Measurements from ENCODE around the gene SRI. TPM values are rescaled to one million over a fixed set of nuclear protein-coding genes. Genes with fewer than 3 reads are reported as not detected.
"Not testable (repeated sequence)": the region's sequence is repeated elsewhere in the genome, so short reads cannot be mapped to it uniquely, and the experiment has no call there.

SRI gene
- total RNA-seq, 1 donor from 2014 or later, result 87.6 TPM

- no peak for DNase-seq (ENCODE audit: low spot score in 2 of 2)
- FAIRE-seq, result no peak
Observed at GRCh38 chr7:88200261-88200660, 19.6 kb downstream of the SRI start.

- no peak for DNase-seq (ENCODE audit: low spot score in 2 of 2)
- FAIRE-seq, result no peak
Observed at GRCh38 chr7:88191911-88192310, 27.9 kb downstream of the SRI start.

GRCh38 chr7:88185650-88186049 is 34.2 kb downstream of the SRI start:
- DNase-seq (ENCODE audit: low spot score in 2 of 2), result no peak
- FAIRE-seq, result no peak

GRCh38 chr7:88184848-88185304 is 35.0 kb downstream of the SRI start:
- no peak for DNase-seq (ENCODE audit: low spot score in 2 of 2)

GRCh38 chr7:88183051-88183450 is 36.8 kb downstream of the SRI start:
- DNase-seq (ENCODE audit: low spot score in 2 of 2), result no peak
- no peak for FAIRE-seq

More at GRCh38 chr7:88184848-88185304, 35.0 kb downstream of the SRI start:
- FAIRE-seq, result no peak

GRCh38 chr7:88176190-88176589 is 43.6 kb downstream of the SRI start:
- FAIRE-seq (no peak), DNase-seq (ENCODE audit: low spot score in 2 of 2) (no peak)

GRCh38 chr7:88172842-88173241 is 47.0 kb downstream of the SRI start:
- no peak for FAIRE-seq

GRCh38 chr7:88169717-88170320 is 50.0 kb downstream of the SRI start:
- DNase-seq (ENCODE audit: low spot score in 2 of 2), result no peak
- peak; percentile 91 for FAIRE-seq

More at GRCh38 chr7:88172842-88173241, 47.0 kb downstream of the SRI start:
- no peak for DNase-seq (ENCODE audit: low spot score in 2 of 2)

GRCh38 chr7:88167721-88168120 is 52.1 kb downstream of the SRI start:
- DNase-seq (ENCODE audit: low spot score in 2 of 2) (no peak), FAIRE-seq (no peak)

- DNase-seq (ENCODE audit: low spot score in 2 of 2) (no peak), FAIRE-seq (no peak)
Observed at GRCh38 chr7:88167223-88167622, 52.6 kb downstream of the SRI start.

GRCh38 chr7:88165697-88166096 is 54.1 kb downstream of the SRI start:
- no peak for FAIRE-seq
- DNase-seq (ENCODE audit: low spot score in 2 of 2), result no peak

GRCh38 chr7:88159741-88160140 is 60.1 kb downstream of the SRI start:
- FAIRE-seq; DNase-seq (ENCODE audit: low spot score in 2 of 2): not testable (repeated sequence)

GRCh38 chr7:88156356-88156755 is 63.5 kb downstream of the SRI start:
- FAIRE-seq (no peak), DNase-seq (ENCODE audit: low spot score in 2 of 2) (no peak)

- DNase-seq (ENCODE audit: low spot score in 2 of 2), result no peak
- FAIRE-seq, result no peak
Observed at GRCh38 chr7:88155756-88156155, 64.1 kb downstream of the SRI start.

Other genes starting within 250 kb of the SRI start
- 0.41 TPM for gene STEAP4, start 86.9 kb upstream of the SRI start, total RNA-seq

All from frontal cortex (tissue), 4 donors.